GM18498 (cell line): ENCODE results near the gene CUBN.

Source experiments
- ATAC-seq: cut with Tn5 transposase; IDR thresholded peaks from one replicate; pipeline ENCODE4 v1.9.1; 2021; ENCODE audit warnings: mild to moderate bottlenecking, moderate library complexity; ENCODE audit not compliant: unreplicated experiment

Gene CUBN

DNA sequence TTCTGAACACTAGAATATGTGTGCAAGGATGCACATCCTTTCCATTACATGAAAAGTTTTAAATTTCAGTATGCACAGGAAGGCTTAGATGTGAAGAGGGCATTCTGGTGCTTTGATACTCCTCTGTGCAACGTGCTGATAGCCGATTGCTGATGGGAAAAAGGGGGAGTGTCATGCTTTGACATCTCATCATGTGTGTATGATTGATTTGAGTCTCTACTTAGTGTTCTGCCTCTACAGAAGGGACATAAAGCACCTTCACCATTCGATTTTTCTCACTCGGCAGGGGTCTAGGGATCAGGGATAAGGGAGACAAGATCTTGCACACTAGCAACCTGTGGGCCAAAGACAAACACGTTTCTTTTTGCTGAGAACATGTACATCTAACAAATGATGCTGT, 197.7 kb downstream of the CUBN start:
- ATAC-seq: no peak

GRCh38 chr10:16930540-16930939, 199.1 kb downstream of the CUBN start:
- no peak for ATAC-seq

- no peak for ATAC-seq
These were observed 200.5 kb downstream of the CUBN start for GRCh38 chr10:16929069-16929468.

DNA sequence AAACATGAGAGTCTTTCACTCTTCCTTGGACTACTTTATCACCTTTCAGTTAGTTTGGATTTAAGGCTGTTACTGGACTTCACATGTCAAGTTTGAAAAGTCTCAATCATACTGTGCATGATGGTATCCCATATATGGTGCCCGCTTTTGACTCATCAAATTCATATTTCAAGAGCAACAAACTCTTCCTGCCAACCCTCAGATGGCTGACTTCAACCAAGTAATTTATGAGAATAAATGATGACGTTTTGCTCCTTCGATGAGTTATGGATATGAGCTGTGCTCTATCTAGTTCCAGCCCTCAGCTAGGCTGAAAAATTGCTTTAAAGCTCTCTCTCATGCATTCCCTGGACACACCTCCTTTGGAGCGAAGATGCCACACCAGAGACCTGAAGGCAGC, 202.1 kb downstream of the CUBN start:
- ATAC-seq: no peak

GRCh38 chr10:16923726-16924125, 205.9 kb downstream of the CUBN start:
- ATAC-seq: no peak

- ATAC-seq: no peak
These were observed 206.3 kb downstream of the CUBN start for GRCh38 chr10:16923309-16923708.

GRCh38 chr10:16919121-16919982, 210.3 kb downstream of the CUBN start:
- no peak for ATAC-seq

- ATAC-seq: no peak
These were observed 213.1 kb downstream of the CUBN start for GRCh38 chr10:16916496-16916895.

GRCh38 chr10:16915300-16915699, 214.3 kb downstream of the CUBN start:
- no peak for ATAC-seq

DNA sequence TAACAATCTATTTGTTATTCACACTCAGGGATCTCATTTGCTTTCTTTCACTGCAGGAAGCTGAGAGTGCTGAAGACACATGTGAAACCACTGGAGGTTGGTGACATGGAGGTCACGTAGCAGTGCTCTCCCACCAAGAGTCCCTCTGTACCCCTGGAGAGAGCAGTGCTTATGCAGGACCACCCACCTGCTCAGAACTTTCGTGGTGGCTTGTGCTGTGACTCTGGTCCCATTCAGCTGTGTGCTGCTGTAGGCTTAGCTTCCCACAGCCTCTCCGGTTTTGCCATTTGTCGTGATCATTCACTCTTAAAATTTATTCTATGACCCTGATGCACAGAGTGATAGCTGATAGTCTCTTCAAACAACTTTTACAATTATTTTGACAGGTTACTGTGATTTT, 216.3 kb downstream of the CUBN start:
- ATAC-seq: no peak

- ATAC-seq: no peak
These were observed 218.8 kb downstream of the CUBN start for GRCh38 chr10:16910793-16911164.

- ATAC-seq: no peak
These were observed 219.4 kb downstream of the CUBN start for GRCh38 chr10:16909961-16910792.

DNA sequence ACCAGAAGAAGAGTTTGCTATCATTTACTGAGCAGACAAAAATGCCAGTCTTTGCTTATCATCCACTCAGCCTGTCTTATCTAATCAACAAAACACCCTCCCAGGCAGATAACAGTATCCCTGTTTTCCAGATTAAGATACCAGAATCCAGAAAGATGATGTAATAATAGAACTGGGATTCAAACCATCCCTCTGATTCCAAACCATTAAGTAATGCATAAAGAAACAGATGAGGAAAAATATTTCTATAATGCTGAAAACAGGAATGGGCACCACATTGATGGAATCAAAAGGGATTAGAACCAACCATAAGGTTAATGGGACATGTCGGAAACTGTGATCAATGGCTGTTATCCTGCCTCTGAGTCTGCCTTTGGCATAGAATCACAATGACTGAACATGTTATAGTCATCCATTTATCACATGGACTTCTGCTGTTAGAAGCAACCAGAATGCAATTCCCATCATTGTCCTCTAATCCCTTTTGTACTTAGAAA, 220.3 kb downstream of the CUBN start:
- no peak for ATAC-seq

- ATAC-seq: no peak
These were observed 221.9 kb downstream of the CUBN start for GRCh38 chr10:16907687-16908086.

DNA sequence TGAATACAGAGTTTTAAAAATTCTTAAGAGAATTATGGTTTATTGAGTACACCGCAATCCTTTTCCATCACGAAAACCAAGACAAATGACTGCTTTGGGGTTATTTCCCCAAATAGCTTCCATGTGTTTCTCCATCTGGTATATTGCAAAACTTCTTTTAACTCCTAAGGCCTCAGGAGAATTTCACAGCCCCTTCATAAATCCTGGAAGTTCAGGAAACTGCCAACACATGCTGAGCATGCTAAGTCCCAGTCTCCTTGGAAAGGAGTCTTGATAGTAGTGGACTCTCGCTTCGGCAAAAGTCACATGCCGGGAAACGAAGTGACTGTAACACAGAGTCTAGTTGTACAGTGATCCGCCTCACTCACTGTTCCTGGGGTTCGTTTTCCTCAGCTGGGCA, 224.3 kb downstream of the CUBN start:
- no peak for ATAC-seq

DNA sequence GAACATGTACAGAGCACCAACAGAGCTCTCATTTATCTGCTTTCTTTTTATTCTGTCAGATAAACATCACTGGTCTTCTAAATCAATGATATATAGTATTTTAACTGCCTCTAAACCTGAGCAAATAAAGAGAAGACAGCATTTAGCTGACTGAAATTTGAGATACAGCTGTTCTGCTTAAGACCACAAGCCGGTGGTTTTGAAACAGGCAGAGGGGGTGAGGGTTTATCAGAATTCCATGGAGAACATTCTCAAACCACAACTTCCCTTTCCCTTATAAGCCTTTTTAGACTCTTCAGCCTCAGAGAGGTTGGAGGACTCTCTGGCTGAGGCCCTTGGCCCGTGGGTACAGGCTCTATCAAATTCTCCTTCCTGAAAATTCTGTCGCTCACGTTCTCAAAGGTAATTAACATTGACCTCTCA, 225.0 kb downstream of the CUBN start:
- no peak for ATAC-seq

DNA sequence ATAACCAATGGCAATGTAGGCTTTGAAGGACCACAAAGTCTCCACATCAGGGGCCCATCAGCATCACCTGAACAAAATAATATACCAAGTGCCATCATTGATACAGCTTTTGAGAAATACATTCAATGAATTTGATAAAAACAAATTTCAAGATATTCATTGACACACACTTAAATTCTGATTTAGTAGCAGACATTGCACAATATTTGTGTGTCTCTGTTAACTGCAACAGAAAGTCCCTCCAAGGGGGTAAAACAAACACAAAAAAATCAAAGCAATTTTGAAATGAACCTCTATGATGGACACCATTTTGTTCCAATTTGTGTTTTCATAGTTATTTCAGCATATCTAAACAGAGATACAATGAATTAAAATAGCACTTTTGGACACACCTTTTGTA, 225.6 kb downstream of the CUBN start:
- no peak for ATAC-seq

GRCh38 chr10:16902606-16903005, 227.0 kb downstream of the CUBN start:
- ATAC-seq: peak; percentile 60

DNA sequence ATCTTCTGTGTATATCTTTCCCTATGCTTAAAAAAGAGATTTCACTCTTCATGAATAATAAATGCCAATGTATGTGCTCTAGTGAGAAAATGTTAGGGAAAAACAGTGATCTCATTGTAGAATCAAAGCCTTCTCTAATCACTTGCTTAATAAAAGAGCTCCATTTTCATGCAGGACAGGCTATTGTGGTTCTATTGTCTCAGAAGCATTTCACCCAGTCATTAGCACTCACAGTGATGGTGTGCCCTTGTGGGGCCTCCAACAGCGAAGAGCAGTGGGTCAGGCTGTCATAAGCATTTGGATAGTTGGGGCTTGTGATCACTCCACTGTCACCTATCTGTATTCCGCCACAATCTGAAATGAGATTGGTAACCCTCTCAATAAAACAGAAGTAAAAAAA, 228.5 kb downstream of the CUBN start:
- no peak for ATAC-seq

DNA sequence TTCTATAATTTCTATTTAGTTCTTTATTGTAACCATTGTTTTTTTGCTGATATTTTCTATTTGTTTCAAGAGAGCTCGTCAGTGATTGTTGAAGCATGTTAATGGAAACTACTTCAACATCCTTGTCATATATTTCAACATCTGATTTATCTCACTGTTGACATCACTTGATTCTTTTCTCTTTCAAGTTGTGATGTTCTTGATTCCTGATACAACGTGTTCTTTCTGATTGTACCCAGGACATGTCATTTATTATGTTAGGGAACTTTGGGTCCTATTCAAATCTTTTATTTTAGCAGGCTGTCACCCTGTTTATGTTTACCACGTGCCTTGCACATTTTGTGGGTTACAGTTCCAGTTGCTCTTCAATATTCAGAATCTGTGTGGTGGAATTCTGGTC, 232.6 kb downstream of the CUBN start:
- ATAC-seq: no peak

DNA sequence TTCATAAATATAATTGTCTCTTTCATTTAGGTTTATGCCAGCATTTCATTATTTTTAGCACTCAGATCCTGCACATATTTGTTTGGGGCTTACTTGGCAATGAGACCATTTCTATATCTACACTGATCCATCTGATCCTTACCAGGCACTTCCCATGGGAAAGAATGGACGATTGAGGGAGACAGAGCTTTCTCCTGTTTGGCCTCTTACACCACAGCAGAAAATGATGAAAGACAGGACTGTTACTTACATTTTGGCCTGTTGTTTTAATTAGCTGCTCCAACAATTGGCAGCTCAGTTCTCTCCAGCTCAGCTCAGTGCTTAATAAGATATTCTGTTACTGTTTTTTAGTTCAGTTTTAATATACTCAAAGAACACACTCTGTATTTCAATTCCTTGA, 234.8 kb downstream of the CUBN start:
- no peak for ATAC-seq

DNA sequence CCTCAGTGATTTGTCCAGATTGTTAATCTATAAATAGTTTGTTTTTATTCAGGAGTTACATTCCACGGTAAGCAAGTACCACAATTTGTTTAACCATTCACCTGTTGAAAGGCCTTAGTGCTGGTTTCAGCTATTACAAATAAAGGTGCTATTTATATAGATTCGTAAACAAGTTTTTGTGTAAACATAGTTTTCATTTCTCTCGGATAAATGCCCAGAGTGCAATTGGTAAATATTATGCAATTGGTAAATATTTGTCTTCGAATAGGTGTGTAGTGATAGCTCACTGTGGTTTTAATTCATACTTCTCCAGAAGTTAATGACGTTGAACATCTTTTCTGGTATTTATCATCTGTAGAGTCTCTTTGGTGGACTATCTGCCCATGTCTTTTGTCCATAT, 235.9 kb downstream of the CUBN start:
- no peak for ATAC-seq
